HG02943 (cell line): Measurements from ENCODE around the gene ZNF469.

Experiments used
- ATAC-seq: cut with Tn5 transposase; IDR thresholded peaks from one replicate; pipeline ENCODE4 v1.9.1; 2021; ENCODE audit warnings: mild to moderate bottlenecking, low read depth, moderate library complexity; ENCODE audit not compliant: unreplicated experiment

The ZNF469 gene

DNA sequence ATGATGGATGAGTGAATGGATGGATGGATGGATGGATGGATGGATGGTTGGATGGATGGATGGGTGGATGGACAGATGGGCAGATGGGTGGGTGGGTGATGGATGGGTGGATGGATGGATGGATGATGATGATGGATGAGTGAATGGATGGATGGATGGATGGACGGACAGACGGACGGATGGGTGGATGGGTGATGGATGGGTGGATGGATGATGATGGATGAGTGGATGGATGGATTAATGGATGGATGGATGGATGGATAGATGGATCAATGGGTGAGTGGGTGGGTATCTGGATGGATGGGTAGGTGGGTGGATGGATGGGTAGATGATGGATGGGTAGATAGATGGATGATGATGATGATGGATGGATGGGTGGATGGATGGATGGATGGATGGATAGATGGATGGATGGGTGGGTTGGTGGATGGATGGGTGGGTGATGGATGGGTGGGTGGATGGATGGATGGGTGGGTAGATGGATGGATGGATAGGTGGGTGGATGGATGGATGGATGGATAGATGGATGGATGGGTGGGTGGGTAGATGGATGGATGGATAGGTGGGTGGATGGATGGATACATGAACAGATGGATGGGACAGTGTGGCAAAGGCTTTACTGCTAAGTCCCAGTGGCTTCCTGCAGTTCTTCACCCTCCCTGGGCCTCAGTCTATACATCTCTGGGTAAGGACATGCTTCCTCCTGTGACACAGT is 40.1 kb downstream of the ZNF469 start:
- ATAC-seq = no peak

DNA sequence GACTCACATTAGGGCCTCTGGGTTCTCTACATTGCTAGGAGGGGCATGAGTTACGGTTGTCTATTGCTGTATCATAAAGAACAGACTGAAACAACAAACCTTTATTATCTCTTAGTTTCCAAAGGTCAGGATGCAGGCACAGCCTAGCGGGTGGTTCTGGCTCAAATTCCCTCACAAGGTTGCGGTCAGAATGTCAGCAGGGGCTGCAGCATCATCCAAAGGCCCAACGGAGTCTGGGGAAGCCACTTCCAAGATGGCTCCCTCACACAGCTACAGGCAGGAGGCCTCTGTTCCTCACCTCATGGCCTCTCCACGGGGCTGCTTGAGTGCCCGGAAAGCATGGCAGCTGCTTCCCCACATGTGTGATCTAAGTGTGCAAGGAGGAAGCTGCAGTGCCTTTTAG is 40.7 kb downstream of the ZNF469 start:
- ATAC-seq = no peak

GRCh38 chr16:88424587-88425235 is 42.0 kb downstream of the ZNF469 start:
- no peak for ATAC-seq

GRCh38 chr16:88426018-88426417 is 43.3 kb downstream of the ZNF469 start:
- ATAC-seq = no peak

DNA sequence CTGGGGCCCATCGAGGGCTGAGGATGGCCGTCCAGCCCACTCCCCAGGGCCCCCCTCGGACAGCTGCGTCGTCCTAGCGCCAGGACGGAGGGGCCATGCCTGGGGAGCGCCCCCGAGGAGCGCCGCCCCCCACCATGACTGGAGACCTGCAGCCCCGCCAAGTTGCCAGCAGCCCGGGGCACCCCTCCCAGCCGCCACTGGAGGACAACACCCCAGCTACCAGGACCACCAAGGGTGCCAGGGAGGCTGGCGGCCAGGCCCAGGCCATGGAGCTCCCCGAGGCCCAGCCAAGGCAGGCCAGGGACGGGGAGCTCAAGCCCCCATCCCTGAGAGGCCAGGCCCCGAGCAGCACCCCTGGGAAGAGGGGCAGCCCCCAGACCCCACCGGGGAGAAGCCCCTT is 44.6 kb downstream of the ZNF469 start:
- ATAC-seq = no peak

DNA sequence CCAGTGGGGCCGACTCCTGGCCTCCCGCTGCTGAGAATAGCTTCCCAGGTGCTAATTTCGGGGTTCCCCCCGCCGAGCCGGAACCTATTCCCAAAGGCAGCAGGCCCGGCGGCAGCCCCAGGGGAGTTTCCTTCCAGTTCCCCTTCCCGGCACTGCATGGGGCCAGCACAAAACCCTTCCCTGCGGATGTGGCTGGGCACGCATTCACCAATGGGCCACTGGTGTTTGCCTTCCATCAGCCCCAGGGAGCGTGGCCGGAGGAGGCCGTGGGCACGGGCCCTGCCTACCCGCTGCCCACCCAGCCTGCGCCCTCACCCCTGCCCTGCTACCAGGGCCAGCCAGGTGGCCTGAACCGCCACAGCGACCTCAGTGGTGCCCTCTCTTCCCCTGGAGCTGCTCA is 45.4 kb downstream of the ZNF469 start:
- ATAC-seq = no peak

DNA sequence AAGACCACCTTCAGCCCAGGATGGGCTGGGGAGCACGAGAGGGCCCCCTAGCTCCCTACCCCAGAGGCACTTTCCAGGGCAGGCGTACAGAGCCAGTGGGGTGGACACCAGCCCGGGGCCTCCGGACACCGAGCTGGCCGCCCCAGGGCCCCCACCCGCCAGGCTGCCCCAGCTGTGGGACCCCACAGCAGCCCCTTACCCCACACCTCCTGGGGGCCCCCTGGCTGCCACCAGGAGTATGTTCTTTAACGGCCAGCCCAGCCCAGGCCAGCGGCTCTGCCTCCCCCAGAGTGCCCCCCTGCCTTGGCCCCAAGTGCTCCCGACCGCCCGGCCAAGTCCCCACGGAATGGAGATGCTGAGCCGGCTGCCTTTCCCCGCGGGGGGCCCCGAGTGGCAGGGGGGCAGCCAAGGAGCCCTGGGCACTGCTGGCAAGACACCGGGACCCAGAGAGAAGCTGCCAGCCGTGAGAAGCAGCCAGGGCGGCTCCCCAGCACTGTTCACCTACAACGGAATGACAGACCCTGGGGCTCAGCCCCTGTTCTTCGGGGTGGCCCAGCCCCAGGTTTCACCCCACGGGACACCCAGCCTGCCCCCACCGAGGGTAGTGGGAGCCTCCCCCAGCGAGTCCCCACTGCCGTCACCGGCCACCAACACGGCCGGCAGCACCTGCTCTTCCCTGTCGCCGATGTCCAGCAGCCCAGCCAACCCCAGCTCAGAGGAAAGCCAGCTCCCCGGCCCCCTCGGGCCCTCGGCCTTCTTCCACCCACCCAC is 46.0 kb downstream of the ZNF469 start:
- ATAC-seq = no peak

DNA sequence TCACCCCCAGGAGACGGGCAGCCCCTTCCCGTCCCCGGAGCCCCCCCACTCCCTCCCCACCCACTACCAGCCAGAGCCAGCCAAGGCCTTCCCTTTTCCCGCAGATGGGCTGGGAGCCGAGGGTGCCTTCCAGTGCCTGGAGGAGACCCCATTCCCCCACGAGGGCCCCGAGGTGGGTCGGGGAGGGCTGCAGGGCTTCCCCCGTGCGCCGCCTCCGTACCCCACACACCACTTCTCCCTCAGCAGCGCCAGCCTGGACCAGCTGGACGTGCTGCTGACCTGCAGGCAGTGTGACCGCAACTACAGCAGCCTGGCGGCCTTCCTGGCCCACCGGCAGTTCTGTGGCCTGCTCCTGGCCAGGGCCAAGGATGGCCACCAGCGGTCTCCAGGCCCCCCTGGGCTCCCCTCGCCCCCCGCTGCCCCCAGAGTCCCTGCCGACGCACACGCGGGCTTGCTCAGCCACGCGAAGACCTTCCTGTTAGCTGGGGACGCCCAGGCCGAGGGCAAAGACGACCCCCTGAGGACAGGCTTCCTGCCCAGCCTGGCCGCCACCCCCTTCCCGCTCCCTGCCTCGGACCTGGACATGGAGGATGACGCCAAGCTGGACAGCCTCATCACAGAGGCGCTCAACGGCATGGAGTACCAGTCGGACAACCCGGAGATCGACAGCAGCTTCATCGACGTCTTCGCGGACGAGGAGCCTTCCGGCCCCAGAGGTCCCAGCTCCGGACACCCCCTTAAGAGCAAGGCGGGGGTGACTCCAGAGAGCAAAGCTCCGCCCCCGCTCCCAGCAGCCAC is 46.8 kb downstream of the ZNF469 start:
- no peak for ATAC-seq

GRCh38 chr16:88430185-88430523 is 47.4 kb downstream of the ZNF469 start:
- ATAC-seq = no peak

GRCh38 chr16:88430524-88431446 is 48.0 kb downstream of the ZNF469 start:
- ATAC-seq = no peak

DNA sequence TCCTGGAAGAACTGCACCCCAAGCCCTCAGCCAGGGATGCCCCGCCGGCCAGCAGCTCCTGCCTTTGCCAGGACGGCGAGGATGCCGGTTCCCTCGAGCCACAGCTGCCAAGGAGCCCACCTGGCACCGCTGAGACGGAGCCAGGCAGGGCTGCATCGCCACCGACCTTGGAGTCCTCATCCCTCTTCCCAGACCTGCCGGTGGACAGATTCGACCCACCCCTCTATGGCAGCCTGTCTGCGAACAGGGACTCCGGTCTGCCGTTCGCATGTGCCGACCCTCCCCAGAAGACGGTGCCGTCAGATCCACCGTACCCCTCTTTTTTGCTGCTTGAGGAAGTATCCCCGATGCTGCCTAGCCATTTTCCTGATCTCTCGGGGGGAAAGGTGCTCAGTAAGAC is 48.9 kb downstream of the ZNF469 start:
- ATAC-seq = no peak

- no peak for ATAC-seq
Observed at GRCh38 chr16:88432174-88432573, 49.4 kb downstream of the ZNF469 start.
